SHP77 treated with DMSO at 0.1 percent for 48 hours (cell line): ENCODE results near the gene CYTIP.
"Not testable (repeated sequence)": the region's sequence is repeated elsewhere in the genome, so short reads cannot be mapped to it uniquely, and the experiment has no call there.

ENCODE experiments used
- DNase-seq: peaks from one replicate; lab custom pipeline; 2025; lab: John Stamatoyannopoulos, UW

Gene CYTIP

DNA sequence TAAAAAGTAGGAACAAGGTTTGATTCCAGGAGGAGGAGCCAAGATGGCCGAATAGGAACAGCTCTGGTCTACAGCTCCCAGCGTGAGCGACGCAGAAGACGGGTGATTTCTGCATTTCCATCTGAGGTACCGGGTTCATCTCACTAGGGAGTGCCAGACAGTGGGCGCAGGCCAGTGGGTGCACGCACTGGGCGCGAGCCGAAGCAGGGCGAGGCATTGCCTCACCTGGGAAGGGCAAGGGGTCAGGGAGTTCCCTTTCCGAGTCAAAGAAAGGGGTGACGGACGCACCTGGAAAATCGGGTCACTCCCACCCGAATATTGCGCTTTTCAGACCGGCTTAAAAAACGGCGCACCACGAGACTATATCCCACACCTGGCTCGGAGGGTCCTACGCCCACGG is 75.4 kb downstream of the CYTIP start:
- not testable (repeated sequence) for DNase-seq

DNA sequence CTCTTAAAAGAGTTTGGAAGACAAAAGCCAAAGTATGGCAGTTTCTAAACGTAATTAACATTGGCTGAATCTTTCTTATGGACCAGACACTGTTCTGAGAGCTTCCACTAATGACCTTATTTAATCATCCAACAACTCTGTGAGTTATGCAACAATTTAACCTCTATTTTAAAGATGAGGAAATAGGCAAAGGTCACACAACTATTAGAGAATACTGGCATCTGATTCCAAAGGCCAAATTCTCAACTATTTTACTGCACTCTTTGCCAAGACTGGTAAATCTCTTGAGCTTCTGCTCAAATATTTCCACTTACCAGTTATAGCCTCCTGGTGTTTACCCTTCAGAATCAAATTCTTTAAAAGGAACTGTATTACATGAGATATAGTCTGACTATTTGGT is 76.2 kb downstream of the CYTIP start:
- DNase-seq, result no peak
